Adipose tissue (tissue), 3 donors: ENCODE results near the gene SLC25A22. TPM values are rescaled to one million over a fixed set of nuclear protein-coding genes. Genes with fewer than 3 reads are reported as not detected.
A peak's percentile ranks its signal among the peaks of the same experiment; 100 is the strongest.

Experiments used
- H3K27ac ChIP-seq: one replicate; pipeline ENCODE4 v1.5.1; 2013; ENCODE audit warnings: low read depth, low read length
- WGBS, 3 donors: extraction: QIAGEN DNeasy Blood & Tissue Kit; methylation state at CpG; one replicate each; pipeline ENCODE4 v1.1.7; 2013; 5-methylcytosine and 5-hydroxymethylcytosine counted together
- polyA plus RNA-seq, 3 donors: library from polyadenylated mRNA; stranded (reverse); fragments of 200-250 nt; gene quantifications; one replicate each; pipeline ENCODE4 v1.2.3, GENCODE V29; 2013
- donor health status: healthy with polysubstance abuse.
- donor health status: Bipolar disorder and iron deficiency.
- donor health status: healthy.

SLC25A22 gene
- polyA plus RNA-seq, 3 donors: 11.1 to 53.6 (median 40.1) TPM

DNA sequence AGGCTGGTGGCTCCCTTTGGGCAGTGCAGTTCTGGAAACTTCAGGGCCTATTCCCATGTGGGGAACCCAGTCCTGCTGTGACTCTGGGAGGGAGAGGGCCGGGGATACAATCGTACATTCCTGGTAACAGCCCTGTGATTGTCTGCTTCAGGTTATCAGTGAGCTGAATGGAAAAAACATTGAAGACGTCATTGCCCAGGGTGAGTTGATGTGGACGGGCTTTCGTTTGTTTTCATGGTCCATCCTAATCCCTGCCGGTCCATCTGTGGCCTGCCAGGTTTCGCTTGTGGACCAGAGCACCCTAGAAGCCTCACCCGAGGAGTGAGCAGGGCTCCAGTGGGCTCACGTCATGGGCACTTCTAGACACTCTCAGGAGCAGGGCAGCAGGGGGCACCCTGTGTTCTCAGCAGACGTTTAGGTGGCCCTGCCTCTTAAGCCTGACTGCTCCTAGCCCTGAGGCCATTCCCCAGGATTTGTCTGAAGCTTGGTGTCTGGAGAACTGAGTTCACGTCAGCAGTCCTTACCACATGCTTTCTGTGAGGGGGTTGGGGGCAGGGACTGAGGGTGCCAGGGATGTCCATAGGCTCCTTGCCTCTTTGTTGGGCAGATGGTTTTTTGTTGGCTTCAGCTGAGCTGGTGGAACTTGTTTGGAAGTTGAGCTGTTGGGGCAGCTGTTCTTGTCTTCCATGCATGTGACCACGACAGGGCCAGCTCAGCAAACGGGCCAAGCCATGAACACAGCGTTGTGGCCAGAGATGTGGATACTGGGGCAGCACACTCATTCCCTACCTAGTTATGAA is 13.6 kb upstream of the SLC25A22 start:
- 57 to 67% (median 61%) methylated on average over 14 of the region's 14 CpGs for WGBS, 3 donors

DNA sequence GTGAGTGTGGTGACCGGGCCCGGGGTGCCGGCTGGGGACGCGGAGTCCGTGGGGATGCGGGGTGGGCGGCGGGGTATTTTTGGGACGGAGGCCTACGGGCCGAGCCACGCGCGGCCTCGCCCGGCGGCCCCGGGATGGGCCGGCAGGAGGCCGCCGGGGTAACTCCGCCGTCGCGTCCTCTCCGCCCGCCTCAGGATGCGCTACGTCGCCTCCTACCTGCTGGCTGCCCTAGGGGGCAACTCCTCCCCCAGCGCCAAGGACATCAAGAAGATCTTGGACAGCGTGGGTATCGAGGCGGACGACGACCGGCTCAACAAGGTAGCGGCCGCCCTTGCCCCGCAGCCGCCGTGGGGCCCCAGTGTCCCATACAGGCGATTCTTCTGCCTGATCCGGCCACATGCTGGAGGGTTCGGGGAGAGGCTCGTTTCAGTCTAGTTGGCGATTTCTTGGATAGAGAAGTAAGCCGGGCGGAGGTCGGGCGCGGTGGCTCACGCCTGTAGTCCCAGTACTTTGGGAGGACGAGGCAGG is 12.0 kb upstream of the SLC25A22 start:
- WGBS, 3 donors: 0 to 1% (median 1%) methylated on average over 53 to 55 of the region's 55 CpGs
- peak overlapping the region; percentile 38 for H3K27ac ChIP-seq

More for the DNA sequence above, 13.6 kb upstream of the SLC25A22 start:
- H3K27ac ChIP-seq: no peak overlapping the region

GRCh38 chr11:809287-810039 is 11.4 kb upstream of the SLC25A22 start, which contains the start of gene RPLP2:
Gene RPLP2, plus strand, starts transcription at chr11:809967. Its CDS starts 268 bp downstream, at chr11:810235.
- peak within 1 kb of the TSS; percentile 97 for H3K27ac ChIP-seq
- 0% methylated on average over 67 to 81 of the region's 81 CpGs for WGBS, 3 donors

- 30 to 32% (median 31%) methylated on average over 36 of the region's 36 CpGs for WGBS, 3 donors
- H3K27ac ChIP-seq: peak overlapping the region; percentile 97
These were observed 10.6 kb upstream of the SLC25A22 start for GRCh38 chr11:808427-809286.

- H3K27ac ChIP-seq: no peak overlapping the region
- 5 to 6% (median 6%) methylated on average over 18 of the region's 18 CpGs for WGBS, 3 donors
These were observed 6.5 kb upstream of the SLC25A22 start for GRCh38 chr11:804599-804964.

DNA sequence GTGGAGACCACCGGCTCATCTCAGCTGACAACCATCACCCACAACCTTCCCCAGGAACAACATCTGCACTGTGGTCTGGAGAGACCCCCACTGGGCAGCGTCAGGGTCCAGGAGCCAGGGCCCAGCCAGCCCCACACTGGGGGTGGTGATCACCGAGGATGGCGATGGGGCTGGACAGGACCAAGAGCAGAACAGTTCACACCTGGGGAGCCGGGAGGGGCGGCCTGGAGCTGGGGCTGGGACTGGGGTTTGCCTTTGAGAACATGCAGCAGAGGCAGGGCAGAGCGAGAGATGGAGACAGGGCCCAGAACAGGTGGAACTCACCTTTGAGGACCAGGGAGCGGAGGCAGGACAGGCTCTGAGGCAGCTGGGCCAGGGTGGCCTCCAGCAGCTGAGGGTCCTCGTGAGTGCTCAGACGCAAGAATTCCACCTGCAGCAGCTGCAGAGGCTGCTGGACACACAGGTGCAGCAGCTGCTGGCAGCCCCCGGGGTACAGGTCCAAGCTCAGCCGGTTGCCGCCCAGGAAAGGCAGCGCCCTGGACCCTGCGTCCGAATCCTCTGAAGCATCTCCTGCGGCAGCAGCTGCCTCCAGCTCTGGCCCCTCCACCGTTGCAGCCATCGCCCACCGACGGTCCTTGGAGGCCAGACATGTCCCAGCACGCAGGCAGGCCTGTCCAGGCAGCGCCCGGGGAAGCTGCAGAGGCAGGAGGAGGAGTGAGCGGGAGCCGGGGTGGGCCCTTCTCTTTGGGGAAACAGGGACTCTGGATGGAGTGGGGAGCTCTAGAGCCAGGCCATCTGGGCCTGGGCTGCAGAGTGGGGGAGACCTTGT is 5.9 kb upstream of the SLC25A22 start:
- WGBS, 3 donors: 55 to 59% (median 57%) methylated on average over 24 to 26 of the region's 26 CpGs
- no peak overlapping the region for H3K27ac ChIP-seq

GRCh38 chr11:803467-803742 is 5.3 kb upstream of the SLC25A22 start:
- WGBS, 3 donors: 74 to 100% (median 89%) methylated on average over 4 to 8 of the region's 8 CpGs
- no peak overlapping the region for H3K27ac ChIP-seq

DNA sequence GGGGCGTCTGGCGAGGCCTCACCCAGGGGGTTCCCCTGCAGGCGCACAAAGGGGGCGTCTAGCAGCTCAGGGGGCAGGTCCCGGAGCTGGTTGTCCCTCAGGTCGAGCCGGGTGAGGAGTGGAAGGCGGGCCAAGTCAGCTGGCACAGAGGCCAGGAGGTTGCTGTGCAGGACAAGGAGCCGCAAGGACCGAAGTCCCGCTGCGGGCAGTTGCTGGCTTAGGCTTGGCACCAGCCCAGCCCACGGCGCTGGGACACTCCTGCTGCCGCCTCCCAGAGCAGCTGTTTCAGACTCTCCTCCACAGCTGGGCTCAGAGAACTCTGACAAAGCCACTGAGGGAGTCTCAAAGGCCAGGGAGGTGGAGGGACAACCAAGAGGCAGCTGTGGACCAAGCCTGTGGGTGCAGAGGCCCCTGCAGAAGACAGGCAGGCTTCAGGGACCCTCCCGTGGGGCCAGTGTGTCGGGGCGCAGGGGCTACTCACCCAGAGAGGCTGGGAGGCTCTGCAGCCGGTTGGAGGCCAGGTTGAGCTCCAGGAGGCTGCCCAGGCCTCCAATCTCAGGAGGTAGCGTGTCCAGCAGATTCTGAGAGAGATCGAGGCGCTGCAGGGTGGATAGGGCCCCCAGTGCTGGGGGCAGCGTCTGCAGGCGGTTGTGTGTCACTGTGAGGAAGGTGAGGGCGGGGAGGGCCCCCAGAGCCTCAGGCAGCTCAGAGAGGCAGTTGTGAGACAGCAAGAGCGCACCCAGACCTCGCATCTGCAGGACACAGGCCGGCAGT is 4.8 kb upstream of the SLC25A22 start:
- no peak overlapping the region for H3K27ac ChIP-seq
- WGBS, 3 donors: 91 to 94% (median 93%) methylated on average over 28 of the region's 28 CpGs

DNA sequence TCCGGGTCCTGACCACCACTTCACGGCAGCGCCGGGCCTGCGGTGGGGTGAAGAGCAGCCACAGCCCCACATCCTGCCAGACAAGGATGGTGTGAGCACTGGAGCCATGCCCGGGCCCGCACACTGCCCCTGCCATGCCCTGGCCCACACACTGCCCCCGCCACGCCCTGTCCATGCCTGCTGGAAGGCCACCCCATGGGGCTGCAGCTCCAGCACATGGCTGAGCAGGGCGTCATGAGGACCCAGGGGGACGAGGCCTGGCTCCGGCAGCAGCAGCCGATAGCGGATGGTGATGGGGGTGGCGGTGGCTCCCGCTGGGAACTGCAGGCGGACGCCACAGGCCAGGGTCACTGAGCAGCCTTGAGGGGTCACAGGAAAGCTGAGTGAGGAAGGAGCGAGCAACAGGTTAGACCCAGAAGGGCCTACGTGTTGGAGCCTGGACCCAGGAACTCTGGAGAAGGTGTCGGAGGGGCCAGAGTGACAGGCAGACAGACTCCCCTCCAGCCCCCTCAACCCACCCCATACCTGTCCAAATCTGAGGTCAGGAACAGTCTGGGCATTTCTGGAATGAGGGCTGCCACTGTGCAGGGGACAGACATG is 4.0 kb upstream of the SLC25A22 start:
- no peak overlapping the region for H3K27ac ChIP-seq
- 96 to 98% (median 97%) methylated on average over 21 of the region's 21 CpGs for WGBS, 3 donors

DNA sequence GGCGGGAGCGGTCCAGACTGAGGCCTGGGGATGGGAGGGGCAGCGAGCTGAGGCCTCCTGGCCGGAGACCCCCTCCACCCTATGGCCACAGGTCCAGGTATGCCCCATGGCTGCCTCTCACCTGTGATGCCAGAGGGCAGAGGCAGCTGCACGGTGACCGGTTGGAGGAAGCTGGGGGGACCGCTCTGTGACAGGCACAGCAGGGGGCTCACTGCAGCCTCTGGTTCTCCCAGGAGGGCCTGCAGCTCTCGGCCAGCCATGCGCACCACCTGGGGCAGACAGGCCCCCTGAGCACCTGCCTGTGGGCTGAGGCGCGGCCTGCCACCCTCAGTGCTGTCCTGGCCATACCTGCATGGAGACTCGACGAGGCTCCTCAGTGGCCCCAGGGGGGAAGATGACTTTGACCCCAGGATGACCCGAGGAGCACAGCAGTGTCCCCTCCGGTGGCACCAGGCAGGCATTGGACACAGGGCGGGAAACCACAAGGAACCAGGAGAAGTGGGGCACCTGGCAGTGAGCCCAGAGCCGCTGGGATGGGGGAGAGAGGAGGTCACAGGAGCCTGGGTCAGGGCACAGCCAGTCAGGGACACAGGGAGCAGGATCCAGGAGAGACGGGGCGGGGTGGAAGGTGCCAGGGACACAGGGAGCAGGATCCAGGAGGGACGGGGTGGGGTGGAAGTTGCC is 3.2 kb upstream of the SLC25A22 start:
- no peak overlapping the region for H3K27ac ChIP-seq
- 91 to 93% (median 93%) methylated on average over 18 to 20 of the region's 20 CpGs for WGBS, 3 donors

DNA sequence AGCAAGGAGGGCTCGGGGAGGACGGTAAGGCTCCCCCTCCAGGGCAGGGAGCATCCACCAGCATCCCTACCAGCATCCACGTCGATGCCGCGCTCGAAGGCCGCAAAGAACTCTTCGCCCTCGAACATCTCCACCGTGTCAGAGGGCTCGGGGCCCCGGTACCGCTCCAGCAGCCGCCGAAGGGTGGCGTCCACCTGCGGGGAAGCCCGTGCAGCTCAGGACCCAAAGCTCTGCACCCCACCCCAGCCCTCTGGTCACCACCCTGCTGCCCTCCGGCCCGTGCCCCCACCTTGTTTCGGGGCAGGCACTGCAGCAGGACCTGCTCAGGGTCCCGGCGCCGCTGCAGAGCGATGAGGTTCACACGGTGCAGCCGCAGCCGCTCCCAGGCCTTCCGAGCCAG is 2.4 kb upstream of the SLC25A22 start:
- 91 to 95% (median 94%) methylated on average over 30 of the region's 30 CpGs for WGBS, 3 donors

GRCh38 chr11:799641-800316 is 1.7 kb upstream of the SLC25A22 start:
- WGBS, 3 donors: 86 to 96% (median 94%) methylated on average over 25 to 32 of the region's 32 CpGs
- H3K27ac ChIP-seq: no peak overlapping the region

More for the DNA sequence above, 2.4 kb upstream of the SLC25A22 start:
- H3K27ac ChIP-seq: no peak overlapping the region

DNA sequence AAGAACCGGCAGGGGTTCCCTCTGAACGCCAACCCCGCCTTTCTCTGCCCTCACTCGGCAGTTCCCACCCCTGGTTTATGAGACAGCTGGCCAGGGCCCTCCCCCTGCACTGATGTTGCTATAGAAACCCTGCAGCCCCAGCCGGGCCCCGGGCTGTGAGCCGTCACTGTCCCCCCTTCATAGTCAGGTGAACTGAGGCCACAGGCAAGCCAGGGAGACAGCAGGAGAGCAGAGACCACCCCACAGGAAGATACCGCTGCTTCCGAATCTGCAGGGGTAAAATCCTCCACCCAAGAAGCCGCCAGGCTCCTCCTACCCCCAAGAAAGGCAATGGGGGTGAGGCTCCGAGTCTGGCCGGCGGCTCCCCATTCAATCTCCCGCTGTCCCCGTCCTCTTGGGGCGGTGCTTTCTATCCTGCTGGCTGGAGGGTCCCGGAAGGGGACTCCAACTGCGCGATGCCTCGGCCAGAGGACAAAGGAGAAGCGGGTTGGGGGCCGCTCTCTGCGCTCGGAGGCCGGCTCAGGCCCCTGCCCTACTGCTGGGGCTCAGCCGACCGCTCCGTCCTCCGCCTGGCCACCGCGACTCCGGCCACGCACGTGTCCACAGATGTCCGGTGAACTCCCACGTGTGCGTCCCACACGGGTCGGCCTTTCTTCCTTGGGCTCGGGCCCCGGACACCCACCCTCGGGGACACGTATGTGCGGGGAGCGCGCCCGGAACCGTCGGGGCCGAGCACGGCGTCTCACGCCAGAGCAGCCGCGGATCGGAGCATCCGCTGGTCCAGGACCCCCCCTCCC is 587 bp downstream of the SLC25A22 start:
- H3K27ac ChIP-seq: no peak overlapping the region
- WGBS, 3 donors: 0% methylated on average over 45 to 57 of the region's 57 CpGs

GRCh38 chr11:796565-797295 is 1.4 kb downstream of the SLC25A22 start:
- 11 to 17% (median 17%) methylated on average over 17 to 18 of the region's 18 CpGs for WGBS, 3 donors
- no peak overlapping the region for H3K27ac ChIP-seq
